D721Med (cell line): Measurements from ENCODE around the gene PRKD2.

Experiments used
- DNase-seq: peaks from one replicate; pipeline ENCODE4 v3.0.0; 2011; ENCODE audit warnings: low spot score; ENCODE audit not compliant: insufficient read length
- FAIRE-seq: peaks from 2 replicates; lab custom pipeline; 2011; peaks lifted over from hg19 to GRCh38; lab: Jason Lieb, UNC
- CTCF ChIP-seq: IDR thresholded peaks from 2 replicates; pipeline ENCODE4 v1.5.1; 2012; ENCODE audit warnings: mild to moderate bottlenecking, control low read depth; ENCODE audit not compliant: insufficient read depth; ENCODE audit errors: missing control alignments

Gene PRKD2

GRCh38 chr19:46728208-46728607, 11.3 kb upstream of the PRKD2 start:
- no peak for TF ChIP-seq CTCF
- no peak for DNase-seq
- no peak for FAIRE-seq

GRCh38 chr19:46727757-46728156, 10.8 kb upstream of the PRKD2 start:
- FAIRE-seq = no peak
- DNase-seq = no peak
- no peak for TF ChIP-seq CTCF

- DNase-seq = no peak
- no peak for TF ChIP-seq CTCF
- no peak for FAIRE-seq
These were observed 10.1 kb upstream of the PRKD2 start for GRCh38 chr19:46726971-46727501.

GRCh38 chr19:46726551-46726950, 9.6 kb upstream of the PRKD2 start:
- no peak for DNase-seq

GRCh38 chr19:46725859-46726393, 9.0 kb upstream of the PRKD2 start:
- TF ChIP-seq CTCF = no peak
- FAIRE-seq = no peak
- DNase-seq = no peak

More at GRCh38 chr19:46726551-46726950, 9.6 kb upstream of the PRKD2 start:
- no peak for TF ChIP-seq CTCF
- no peak for FAIRE-seq

GRCh38 chr19:46725036-46725820, 8.3 kb upstream of the PRKD2 start:
- DNase-seq = no peak
- TF ChIP-seq CTCF = no peak

GRCh38 chr19:46724468-46724867, 7.6 kb upstream of the PRKD2 start:
- TF ChIP-seq CTCF = no peak
- DNase-seq (no peak), FAIRE-seq (no peak)

More at GRCh38 chr19:46725036-46725820, 8.3 kb upstream of the PRKD2 start:
- no peak for FAIRE-seq
